Measurements from ENCODE around the gene UBN1.

Gene UBN1

DNA sequence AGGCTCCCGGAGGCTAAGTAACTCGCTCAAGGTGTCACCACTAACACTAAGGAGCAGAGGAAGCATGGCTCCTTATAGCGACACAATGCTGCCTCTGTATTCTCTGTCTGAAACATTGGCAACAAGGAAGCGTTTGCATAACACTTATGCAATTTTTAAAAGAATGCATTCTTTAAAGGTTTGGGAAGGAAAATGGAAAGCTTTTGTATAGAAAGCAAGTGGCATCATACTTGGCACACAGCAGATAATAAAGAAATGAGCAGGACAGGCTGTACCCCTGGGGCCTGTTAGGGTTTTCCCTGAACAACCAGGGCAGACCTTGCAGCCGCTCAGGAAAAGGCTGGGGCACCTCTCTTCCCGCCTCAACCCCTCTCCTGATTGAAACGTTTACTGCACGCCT is 52.8 kb downstream of the UBN1 start:
- DNase-seq, result no peak
- H3K4me3 ChIP-seq (ENCODE audit: low read depth in 1 of 2, low read length in 2 of 2), result no peak overlapping the region
- H3K27ac ChIP-seq (ENCODE audit: low read length), result no peak overlapping the region
- ATAC-seq (ENCODE audit: insufficient read depth, low read depth), result no peak
- H3K4me2 ChIP-seq (ENCODE audit: insufficient read depth, low read length), result no peak overlapping the region
- no peaks in the 10 kb centered on the region for H3K9me3 ChIP-seq (ENCODE audit: insufficient read depth, low read length, severe bottlenecking)
- H3K4me1 ChIP-seq (ENCODE audit: insufficient read depth, low read length), result no peaks in the 10 kb centered on the region
- no peaks in the 10 kb centered on the region for H3K36me3 ChIP-seq (ENCODE audit: insufficient read depth, low read length)
- no peaks in the 10 kb centered on the region for H3K79me2 ChIP-seq (ENCODE audit: insufficient read depth, low read length)
- TF ChIP-seq, protein P1, sequence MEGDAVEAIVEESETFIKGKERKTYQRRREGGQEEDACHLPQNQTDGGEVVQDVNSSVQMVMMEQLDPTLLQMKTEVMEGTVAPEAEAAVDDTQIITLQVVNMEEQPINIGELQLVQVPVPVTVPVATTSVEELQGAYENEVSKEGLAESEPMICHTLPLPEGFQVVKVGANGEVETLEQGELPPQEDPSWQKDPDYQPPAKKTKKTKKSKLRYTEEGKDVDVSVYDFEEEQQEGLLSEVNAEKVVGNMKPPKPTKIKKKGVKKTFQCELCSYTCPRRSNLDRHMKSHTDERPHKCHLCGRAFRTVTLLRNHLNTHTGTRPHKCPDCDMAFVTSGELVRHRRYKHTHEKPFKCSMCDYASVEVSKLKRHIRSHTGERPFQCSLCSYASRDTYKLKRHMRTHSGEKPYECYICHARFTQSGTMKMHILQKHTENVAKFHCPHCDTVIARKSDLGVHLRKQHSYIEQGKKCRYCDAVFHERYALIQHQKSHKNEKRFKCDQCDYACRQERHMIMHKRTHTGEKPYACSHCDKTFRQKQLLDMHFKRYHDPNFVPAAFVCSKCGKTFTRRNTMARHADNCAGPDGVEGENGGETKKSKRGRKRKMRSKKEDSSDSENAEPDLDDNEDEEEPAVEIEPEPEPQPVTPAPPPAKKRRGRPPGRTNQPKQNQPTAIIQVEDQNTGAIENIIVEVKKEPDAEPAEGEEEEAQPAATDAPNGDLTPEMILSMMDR (IDR thresholded peaks at IDR 0.05; ENCODE audit: borderline replicate concordance, extremely low read depth, low read length, poor library complexity, severe bottlenecking), result no peak
- no peak for TF ChIP-seq EZH2 (IDR thresholded peaks at IDR 0.05; ENCODE audit: borderline replicate concordance, low read depth, low read length, severe bottlenecking)
- H3K27me3 ChIP-seq (ENCODE audit: insufficient read depth, low read length, poor library complexity), result peaks cover 4% of the 10 kb centered on the region
- no peak overlapping the region for H3K9ac ChIP-seq (ENCODE audit: low read depth, low read length)
- H4K20me1 ChIP-seq (ENCODE audit: insufficient read depth, low read length), result 0 out of 2 replicates have a peak, but pooled peaks cover 9% of the 10 kb centered on the region
- no peak overlapping the region for H2AFZ ChIP-seq (ENCODE audit: low read depth, low read length)

DNA sequence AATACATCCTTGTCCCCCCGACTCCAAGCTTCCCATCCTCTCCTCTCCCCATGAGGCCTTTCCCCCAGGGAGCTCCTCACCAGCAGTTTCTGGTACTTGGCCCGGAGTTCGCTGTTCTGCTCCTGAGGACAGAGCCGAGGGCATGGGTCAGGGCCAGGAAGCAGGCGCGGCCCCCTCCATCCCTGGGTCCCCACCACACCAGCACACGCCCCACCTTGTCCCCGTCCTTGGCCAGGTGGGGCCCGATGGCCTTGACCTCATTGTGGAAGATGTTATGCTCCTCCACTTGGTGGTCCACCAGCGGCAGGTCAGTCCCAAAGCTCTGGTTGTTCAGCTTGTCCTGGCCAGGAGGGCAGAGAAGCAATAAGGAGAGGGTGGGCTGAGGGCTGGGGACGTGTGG is 53.5 kb downstream of the UBN1 start:
- ATAC-seq (ENCODE audit: insufficient read depth, low read depth) (no peak), DNase-seq (no peak)
- Histone ChIP-seq H2AFZ (ENCODE audit: low read depth, low read length) (no peak overlapping the region), H3K9me3 (ENCODE audit: insufficient read depth, low read length, severe bottlenecking) (no peaks in the 10 kb centered on the region), H3K9ac (ENCODE audit: low read depth, low read length) (no peak overlapping the region), H3K4me3 (ENCODE audit: low read depth in 1 of 2, low read length in 2 of 2) (no peak overlapping the region), H3K79me2 (ENCODE audit: insufficient read depth, low read length) (no peaks in the 10 kb centered on the region), H3K27ac (ENCODE audit: low read length) (no peak overlapping the region), H4K20me1 (ENCODE audit: insufficient read depth, low read length) (0 out of 2 replicates have a peak, but pooled peaks cover 4% of the 10 kb centered on the region), H3K36me3 (ENCODE audit: insufficient read depth, low read length) (no peaks in the 10 kb centered on the region), H3K4me1 (ENCODE audit: insufficient read depth, low read length) (no peaks in the 10 kb centered on the region), H3K27me3 (ENCODE audit: insufficient read depth, low read length, poor library complexity) (peaks cover 4% of the 10 kb centered on the region), H3K4me2 (ENCODE audit: insufficient read depth, low read length) (no peak overlapping the region)
- TF ChIP-seq, protein P1 (IDR thresholded peaks at IDR 0.05; ENCODE audit: borderline replicate concordance, extremely low read depth, low read length, poor library complexity, severe bottlenecking), result no peak
- no peak for TF ChIP-seq EZH2 (IDR thresholded peaks at IDR 0.05; ENCODE audit: borderline replicate concordance, low read depth, low read length, severe bottlenecking)

DNA sequence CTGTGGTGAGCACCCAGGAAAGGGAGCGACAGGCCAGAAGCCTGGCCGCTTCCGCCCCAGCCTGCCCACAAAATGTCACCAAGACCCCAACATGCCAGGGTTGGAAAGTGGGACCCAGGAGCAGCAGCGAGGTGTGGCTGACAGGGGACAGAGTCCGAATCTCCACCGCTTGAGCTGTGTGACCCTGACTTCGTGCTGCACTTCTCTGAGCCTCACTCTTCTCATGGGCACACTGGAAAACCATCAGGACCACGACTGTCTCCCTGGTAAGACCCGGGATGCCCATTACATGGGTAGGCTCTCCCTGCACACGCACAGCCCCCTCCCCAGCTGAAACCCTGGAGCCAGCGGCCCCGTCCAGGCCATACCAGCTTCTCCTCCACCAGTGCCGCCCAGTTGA is 54.8 kb downstream of the UBN1 start:
- peaks cover 4% of the 10 kb centered on the region for H3K27me3 ChIP-seq (ENCODE audit: insufficient read depth, low read length, poor library complexity)
- no peaks in the 10 kb centered on the region for H3K79me2 ChIP-seq (ENCODE audit: insufficient read depth, low read length)
- H3K27ac ChIP-seq (ENCODE audit: low read length), result no peak overlapping the region
- 0 out of 2 replicates have a peak, but pooled peaks cover 4% of the 10 kb centered on the region for H4K20me1 ChIP-seq (ENCODE audit: insufficient read depth, low read length)
- H3K4me1 ChIP-seq (ENCODE audit: insufficient read depth, low read length), result no peaks in the 10 kb centered on the region
- H3K36me3 ChIP-seq (ENCODE audit: insufficient read depth, low read length), result no peaks in the 10 kb centered on the region
- DNase-seq (no peak), ATAC-seq (ENCODE audit: insufficient read depth, low read depth) (no peak)
- no peak overlapping the region for H3K9ac ChIP-seq (ENCODE audit: low read depth, low read length)
- H3K4me3 ChIP-seq (ENCODE audit: low read depth in 1 of 2, low read length in 2 of 2), result no peak overlapping the region
- H3K9me3 ChIP-seq (ENCODE audit: insufficient read depth, low read length, severe bottlenecking), result no peaks in the 10 kb centered on the region
- H3K4me2 ChIP-seq (ENCODE audit: insufficient read depth, low read length), result no peak overlapping the region
- TF ChIP-seq, protein P1 (IDR thresholded peaks at IDR 0.05; ENCODE audit: borderline replicate concordance, extremely low read depth, low read length, poor library complexity, severe bottlenecking), result no peak
- TF ChIP-seq EZH2 (IDR thresholded peaks at IDR 0.05; ENCODE audit: borderline replicate concordance, low read depth, low read length, severe bottlenecking), result no peak
- H2AFZ ChIP-seq (ENCODE audit: low read depth, low read length), result no peak overlapping the region

Measured in DND-41 (cell line).